Vagina (tissue), 2 donors: Measurements from ENCODE around the gene C16orf92. TPM values are rescaled to one million over a fixed set of nuclear protein-coding genes. Genes with fewer than 3 reads are reported as not detected.
"Not testable (repeated sequence)": the region's sequence is repeated elsewhere in the genome, so short reads cannot be mapped to it uniquely, and the experiment has no call there.

ENCODE experiments used
- DNase-seq, 2 donors: peaks; one replicate each; pipeline ENCODE4 v3.0.0-alpha.2; 2017; ENCODE audit errors: extremely low spot score in 2 of 2
- H3K27ac ChIP-seq: fragments of 200-600 bp; sonication (generic); one replicate; pipeline ENCODE4 v1.5.1; 2019
- H3K27me3 ChIP-seq: fragments of 200-600 bp; sonication (generic); one replicate; pipeline ENCODE4 v1.5.1; 2019
- H3K36me3 ChIP-seq, 2 donors: fragments of 200-600 bp; sonication (generic); one replicate each; pipeline ENCODE4 v1.5.1; 2017 to 2019
- H3K4me1 ChIP-seq: fragments of 200-600 bp; sonication (generic); one replicate; pipeline ENCODE4 v1.5.1; 2019
- H3K4me3 ChIP-seq, 2 donors: fragments of 200-600 bp; sonication (generic); 1 replicate in 1 of 2; 2 replicates in 1 of 2; pipeline ENCODE4 v1.5.1; 2016 to 2019
- H3K9me3 ChIP-seq: fragments of 200-600 bp; sonication (generic); one replicate; pipeline ENCODE4 v1.5.1; 2019
- CTCF ChIP-seq, 3 experiments: fragments of 450-650 bp in 2 of 3; fragments of 200-600 bp in 1 of 3; sonication (generic) in 1 of 3; IDR thresholded peaks; one replicate each; pipeline ENCODE4 v1.5.1; 2017 to 2019; ENCODE audit warnings: antibody characterized with exemption in 3 of 3, mild to moderate bottlenecking in 2 of 3, moderate library complexity in 2 of 3
- POLR2A ChIP-seq, 2 donors: fragments of 450-650 bp; IDR thresholded peaks; one replicate each; pipeline ENCODE4 v1.6.1; 2017; ENCODE audit warnings: antibody characterized with exemption in 2 of 2, mild to moderate bottlenecking in 2 of 2, moderate library complexity in 2 of 2
- POLR2AphosphoS5 ChIP-seq, 2 donors: sonication (generic); formaldehyde crosslinking; IDR thresholded peaks; one replicate each; pipeline ENCODE4 v1.9.0; 2017; ENCODE audit warnings: antibody characterized with exemption in 2 of 2, mild to moderate bottlenecking in 2 of 2, low read depth in 1 of 2; ENCODE audit not compliant: insufficient read depth in 1 of 2
- intact Hi-C: fragments of 100-400 bp; cut with DNase I; formaldehyde crosslinking; loops from one replicate; pipeline ENCODE4 v1.15.1; 2023
- total RNA-seq: library from RNA; depleted of rRNA; stranded (reverse); fragments of >200 nt; gene quantifications from one replicate; pipeline ENCODE4 v1.2.3, GENCODE V29; 2016

C16orf92 gene
- total RNA-seq, 1 donor from 2014 or later: not detected

- Histone ChIP-seq H3K27me3 (peaks cover 7% of the 10 kb centered on the region), H3K4me3 (no peak overlapping the region), H3K9me3 (no peaks in the 10 kb centered on the region), H3K27ac (no peak overlapping the region), H3K4me1 (peaks cover 9% of the 10 kb centered on the region), H3K36me3 (no peaks in the 10 kb centered on the region)
- TF ChIP-seq POLR2A (IDR thresholded peaks at IDR 0.05) (no peak), POLR2AphosphoS5 (IDR thresholded peaks at IDR 0.05; ENCODE audit: insufficient read depth in 1 of 2, low read depth in 1 of 2) (no peak), CTCF (IDR thresholded peaks at IDR 0.05) (no peak)
- DNase-seq: no peak
- intact Hi-C loops: no loop called here
Measured at GRCh38 chr16:30031477-30031918, 8.5 kb downstream of the C16orf92 start.

- peaks cover 9% of the 10 kb centered on the region for H3K4me1 ChIP-seq
- H3K4me3 ChIP-seq: no peak overlapping the region
- no peak for TF ChIP-seq POLR2A (IDR thresholded peaks at IDR 0.05)
- no peak for TF ChIP-seq POLR2AphosphoS5 (IDR thresholded peaks at IDR 0.05; ENCODE audit: insufficient read depth in 1 of 2, low read depth in 1 of 2)
- peak in 1 of 3 experiments; percentile 28 for TF ChIP-seq CTCF (IDR thresholded peaks at IDR 0.05)
- no peak overlapping the region for H3K27ac ChIP-seq
- peaks cover 7% of the 10 kb centered on the region for H3K27me3 ChIP-seq
- DNase-seq: no peak
- no peaks in the 10 kb centered on the region for H3K9me3 ChIP-seq
- no peaks in the 10 kb centered on the region for H3K36me3 ChIP-seq
- intact Hi-C loops: no loop called here
Measured at GRCh38 chr16:30032083-30032819, 9.3 kb downstream of the C16orf92 start.

GRCh38 chr16:30033270-30033669 is 10.3 kb downstream of the C16orf92 start:
- Histone ChIP-seq H3K4me1 (peaks cover 9% of the 10 kb centered on the region), H3K27ac (no peak overlapping the region), H3K4me3 (no peak overlapping the region), H3K36me3 (no peaks in the 10 kb centered on the region), H3K27me3 (peaks cover 7% of the 10 kb centered on the region), H3K9me3 (no peaks in the 10 kb centered on the region)
- DNase-seq: no peak
- no peak for TF ChIP-seq CTCF (IDR thresholded peaks at IDR 0.05)
- TF ChIP-seq POLR2A (IDR thresholded peaks at IDR 0.05): no peak
- no peak for TF ChIP-seq POLR2AphosphoS5 (IDR thresholded peaks at IDR 0.05; ENCODE audit: insufficient read depth in 1 of 2, low read depth in 1 of 2)
- intact Hi-C loops: no loop called here

GRCh38 chr16:30040221-30040620 is 17.2 kb downstream of the C16orf92 start:
- DNase-seq: no peak
- H3K36me3 ChIP-seq: no peaks in the 10 kb centered on the region
- H3K27ac ChIP-seq: no peak overlapping the region
- no peaks in the 10 kb centered on the region for H3K9me3 ChIP-seq
- no peaks in the 10 kb centered on the region for H3K4me1 ChIP-seq
- no peak overlapping the region for H3K4me3 ChIP-seq
- TF ChIP-seq CTCF (IDR thresholded peaks at IDR 0.05) (no peak), POLR2A (IDR thresholded peaks at IDR 0.05) (no peak), POLR2AphosphoS5 (IDR thresholded peaks at IDR 0.05; ENCODE audit: insufficient read depth in 1 of 2, low read depth in 1 of 2) (no peak)
- H3K27me3 ChIP-seq: no peaks in the 10 kb centered on the region
- intact Hi-C loops: no loop called here

GRCh38 chr16:30040690-30041089 is 17.7 kb downstream of the C16orf92 start:
- H3K27ac ChIP-seq, H3K4me3 ChIP-seq, intact Hi-C loops, H3K4me1 ChIP-seq, DNase-seq, H3K27me3 ChIP-seq, H3K9me3 ChIP-seq, H3K36me3 ChIP-seq: not testable (repeated sequence)
